GM21717 (cell line): ENCODE data around the gene SRGAP2C.
"Not testable (repeated sequence)": the region's sequence is repeated elsewhere in the genome, so short reads cannot be mapped to it uniquely, and the experiment has no call there.

ENCODE experiments used
- ATAC-seq: cut with Tn5 transposase; IDR thresholded peaks from one replicate; pipeline ENCODE4 v1.9.1; 2021; ENCODE audit warnings: mild to moderate bottlenecking, moderate library complexity; ENCODE audit not compliant: unreplicated experiment

SRGAP2C gene

GRCh38 chr1:121368910-121369309, 184.1 kb downstream of the SRGAP2C start:
- ATAC-seq, result not testable (repeated sequence)

- ATAC-seq, result not testable (repeated sequence)
Observed at GRCh38 chr1:121369959-121370358, 185.2 kb downstream of the SRGAP2C start.

GRCh38 chr1:121374851-121375367, 190.1 kb downstream of the SRGAP2C start:
- not testable (repeated sequence) for ATAC-seq

- not testable (repeated sequence) for ATAC-seq
Observed at GRCh38 chr1:121376986-121377385, 192.2 kb downstream of the SRGAP2C start.

- ATAC-seq, result not testable (repeated sequence)
Observed at GRCh38 chr1:121378757-121379156, 194.0 kb downstream of the SRGAP2C start.

GRCh38 chr1:121384754-121385153, 200.0 kb downstream of the SRGAP2C start:
- ATAC-seq, result not testable (repeated sequence)

GRCh38 chr1:121385162-121385561, 200.4 kb downstream of the SRGAP2C start:
- not testable (repeated sequence) for ATAC-seq

- ATAC-seq, result not testable (repeated sequence)
Observed at GRCh38 chr1:121385563-121386288, 201.0 kb downstream of the SRGAP2C start.

GRCh38 chr1:121386319-121386948, 201.7 kb downstream of the SRGAP2C start:
- not testable (repeated sequence) for ATAC-seq

- ATAC-seq, result not testable (repeated sequence)
Observed at GRCh38 chr1:121389895-121390560, 205.3 kb downstream of the SRGAP2C start.

GRCh38 chr1:121392130-121392529, 207.4 kb downstream of the SRGAP2C start:
- ATAC-seq, result not testable (repeated sequence)

GRCh38 chr1:121395718-121396201, 211.0 kb downstream of the SRGAP2C start:
- ATAC-seq, result not testable (repeated sequence)

- ATAC-seq, result not testable (repeated sequence)
Observed at GRCh38 chr1:121396335-121397081, 211.7 kb downstream of the SRGAP2C start.

- not testable (repeated sequence) for ATAC-seq
Observed at GRCh38 chr1:121397101-121397500, 212.3 kb downstream of the SRGAP2C start.

GRCh38 chr1:121399193-121399592, 214.4 kb downstream of the SRGAP2C start:
- not testable (repeated sequence) for ATAC-seq

- ATAC-seq, result not testable (repeated sequence)
Observed at GRCh38 chr1:121400108-121400507, 215.3 kb downstream of the SRGAP2C start.

GRCh38 chr1:121400541-121401310, 216.0 kb downstream of the SRGAP2C start:
- ATAC-seq, result not testable (repeated sequence)

- ATAC-seq, result not testable (repeated sequence)
Observed at GRCh38 chr1:121401375-121401955, 216.7 kb downstream of the SRGAP2C start.

- not testable (repeated sequence) for ATAC-seq
Observed at GRCh38 chr1:121403254-121403653, 218.5 kb downstream of the SRGAP2C start.
